K562 (cell line): Measurements from ENCODE around the gene GFOD1. TPM values are rescaled to one million over a fixed set of nuclear protein-coding genes. Genes with fewer than 3 reads are reported as not detected.

Experiments used
- ATAC-seq: fragments of 200-7000 bp; cut with Tn5 transposase; 3 replicates; pipeline ENCODE4 v1.9.1; 2020; ENCODE audit warnings: moderate library complexity
- BruUV-seq: library from RNA; stranded (reverse); fragments of 400-500 nt; replicated peaks from 2 replicates; lab custom pipeline; 2021; lab: Mats Ljungman, UMichigan
- CTCF ChIA-PET: fragments of 300-600 bp; formaldehyde crosslinking; extraction: SDS; loops from one replicate; lab custom pipeline; 2021; ENCODE audit warnings: low intra/inter-chr PET ratio; lab: Yijun Ruan, JAX
- POLR2A ChIA-PET: fragments of 300-600, 350-650 bp; sonication (Branson Sonifier 250); formaldehyde crosslinking; extraction: SDS; loops from one replicate; lab custom pipeline; 2021; ENCODE audit warnings: antibody characterized with exemption, inconsistent platforms; lab: Yijun Ruan, JAX
- DNase-seq, 4 experiments: peaks; one replicate each; pipeline versions ENCODE4 v3.0.0 to v3.0.0-alpha.2; 2011 to 2018; ENCODE audit warnings: low spot score in 3 of 4, mixed read lengths in 3 of 4; ENCODE audit errors: extremely low read depth in 1 of 4
- FAIRE-seq: peaks from 2 replicates; lab custom pipeline; 2011; peaks lifted over from hg19 to GRCh38; lab: Jason Lieb, UNC
- H2AFZ ChIP-seq: 2 replicates; pipeline ENCODE4 v1.6.0; 2011; ENCODE audit warnings: low read depth, low read length, control low read depth, inconsistent platforms
- H3K27ac ChIP-seq: fragments of 200-600 bp; 3 replicates; pipeline ENCODE4 v1.8.0; 2011; ENCODE audit warnings: low read depth, mild to moderate bottlenecking, control low read depth, inconsistent platforms, low read length, moderate library complexity, mixed read lengths; ENCODE audit errors: extremely low read depth
- H3K27me3 ChIP-seq, 2 experiments: fragments of 300-600 bp in 1 of 2; 2 replicates in 1 of 2; 3 replicates in 1 of 2; pipeline versions ENCODE4 v1.6.0 to v1.8.0; 2011; ENCODE audit warnings: inconsistent platforms in 2 of 2, low read length in 2 of 2, mild to moderate bottlenecking in 1 of 2, mixed read lengths in 1 of 2, moderate library complexity in 1 of 2; ENCODE audit not compliant: control insufficient read depth in 2 of 2, insufficient read depth in 2 of 2
- H3K36me3 ChIP-seq: fragments of 300-600 bp; 3 replicates; pipeline ENCODE4 v1.8.0; 2011; ENCODE audit warnings: mild to moderate bottlenecking, low read length, inconsistent platforms; ENCODE audit not compliant: control insufficient read depth, insufficient read depth
- H3K4me1 ChIP-seq, 2 experiments: fragments of 200-600 bp in 1 of 2; replicated peaks in 1 of 2; 2 replicates in 1 of 2; 3 replicates in 1 of 2; pipeline versions ENCODE4 v1.5.1 to v1.8.0; 2011; ENCODE audit warnings: inconsistent platforms in 2 of 2, low read length in 2 of 2, mild to moderate bottlenecking in 1 of 2, mixed read lengths in 1 of 2, moderate library complexity in 1 of 2; ENCODE audit not compliant: control insufficient read depth in 2 of 2, insufficient read depth in 2 of 2
- H3K4me2 ChIP-seq: 2 replicates; pipeline ENCODE4 v1.6.1; 2011; ENCODE audit warnings: low read length, control low read depth, inconsistent platforms, mixed read lengths; ENCODE audit not compliant: insufficient read depth
- H3K4me3 ChIP-seq: fragments of 200-600 bp; sonication (generic), shearing (Covaris generic); 2 replicates; pipeline ENCODE4 v1.5.1; 2016; ENCODE audit warnings: control low read depth, inconsistent platforms
- H3K79me2 ChIP-seq: fragments of 200-600 bp; 3 replicates; pipeline ENCODE4 v1.8.0; 2011; ENCODE audit warnings: low read length, inconsistent platforms; ENCODE audit not compliant: control insufficient read depth, insufficient read depth
- H3K9ac ChIP-seq, 2 experiments: 2 replicates each; pipeline versions ENCODE4 v1.6.0 to v1.6.1; 2011; ENCODE audit warnings: low read depth in 2 of 2, low read length in 2 of 2, control low read depth in 1 of 2, inconsistent platforms in 1 of 2, mild to moderate bottlenecking in 1 of 2, mixed read lengths in 1 of 2; ENCODE audit not compliant: insufficient read depth in 1 of 2
- H3K9me1 ChIP-seq: one replicate; pipeline ENCODE4 v1.6.0; 2011; ENCODE audit warnings: inconsistent platforms, mild to moderate bottlenecking, low read length, moderate library complexity; ENCODE audit not compliant: control insufficient read depth, insufficient read depth
- H3K9me3 ChIP-seq: replicated peaks from 2 replicates; pipeline ENCODE4 v1.5.1; 2011; ENCODE audit warnings: low read depth, low read length, inconsistent platforms; ENCODE audit not compliant: control insufficient read depth, insufficient read depth
- H4K20me1 ChIP-seq: replicated peaks from 2 replicates; pipeline ENCODE4 v1.6.1; 2011; ENCODE audit warnings: low read length, inconsistent platforms, mixed read lengths; ENCODE audit not compliant: control insufficient read depth, insufficient read depth
- EGR1 ChIP-seq: fragments of 450-650 bp; conservative IDR thresholded peaks from 2 replicates; pipeline ENCODE4 v1.6.1; 2017; ENCODE audit warnings: mild to moderate bottlenecking
- MXI1 ChIP-seq: IDR thresholded peaks from 2 replicates; pipeline ENCODE4 v1.6.1; 2011; ENCODE audit warnings: low read depth, mild to moderate bottlenecking, improper control_type of control experiment, low read length
- POLR2G ChIP-seq: fragments of 200-400 bp; formaldehyde crosslinking; IDR thresholded peaks from 2 replicates; pipeline ENCODE4 v1.6.1; 2017; ENCODE audit warnings: low read depth, mild to moderate bottlenecking, antibody characterized with exemption, low read length, moderate library complexity
- SREBF1 ChIP-seq: fragments of 150-350 bp; IDR thresholded peaks from 2 replicates; pipeline ENCODE4 v1.6.1; 2014; ENCODE audit warnings: antibody characterized with exemption, low read depth, low read length, borderline replicate concordance
- ZNF184 ChIP-seq: sonication (generic); formaldehyde crosslinking; IDR thresholded peaks from 2 replicates; pipeline ENCODE4 v1.5.0; 2020; ENCODE audit warnings: missing genetic modification reagents
- ZNF561 ChIP-seq: fragments of 450-650 bp; formaldehyde crosslinking; conservative IDR thresholded peaks from 2 replicates; pipeline ENCODE4 v1.4.0; 2020; ENCODE audit warnings: mild to moderate bottlenecking, moderate library complexity
- WGBS: fragments of 100-300 bp; shearing (Covaris generic); methylation state at CpG from one replicate; pipeline ENCODE4 v1.1.6; 2016; ENCODE audit warnings: low coverage, mixed read lengths; ENCODE audit not compliant: insufficient coverage; ENCODE audit errors: missing lambda C conversion rate; 5-methylcytosine and 5-hydroxymethylcytosine counted together
- in situ Hi-C: fragments of 300-500 bp; cut with MboI; formaldehyde crosslinking; loops from 4 replicates; pipeline ENCODE4 v1.15.0; 2018; ENCODE audit warnings: inconsistent platforms, mixed read lengths
- intact Hi-C: fragments of 100-400 bp; cut with micrococcal nuclease; formaldehyde crosslinking; loops from 2 replicates; pipeline ENCODE4 v1.14.2; 2022
- polyA plus RNA-seq, 8 experiments: library from polyadenylated mRNA; depleted of rRNA in 4 of 8; stranded (reverse) in 5 of 8; unstranded in 3 of 8; fragments of >200 nt; fragmentation: Nextera tagmentation in 2 of 8; fragmentation: Illumina TruSeq in 1 of 8; extraction: Ambion mirVana in 2 of 8; extraction: Trizol in 1 of 8; gene quantifications; 2 replicates each; pipeline versions ENCODE4 v1.2.1 to v1.2.3, GENCODE V29; 2011 to 2014; ENCODE audit warnings: inconsistent platforms in 1 of 8, missing spikeins in 1 of 8
- total RNA-seq, 7 experiments: library from RNA; depleted of rRNA in 6 of 7; stranded (reverse); fragments of >200 nt in 6 of 7; fragmentation: Illumina TruSeq in 2 of 7; extraction: Trizol in 2 of 7; gene quantifications; 2 replicates each; pipeline versions ENCODE4 v1.2.1 to v1.2.3, GENCODE V29; 2011 to 2021; ENCODE audit warnings: low replicate concordance in 1 of 7
- TF ChIP-seq, protein P1 (sequence below): sonication (generic); formaldehyde crosslinking; IDR thresholded peaks from 2 replicates; pipeline ENCODE4 v1.8.0; 2022; ENCODE audit warnings: mild to moderate bottlenecking, missing genetic modification reagents
- TF ChIP-seq, protein P2 (sequence below): fragments of 250-450 bp; sonication (Bioruptor Pico); IDR thresholded peaks from 2 replicates; pipeline ENCODE4 v1.5.0; 2020; ENCODE audit warnings: mild to moderate bottlenecking

Gene GFOD1
- total and polyA plus RNA-seq, 9 of the 15 experiments (the other 6 are each of a cell fraction or from before 2014, with no cell fraction given): 3.8 to 12.0 (median 8.2) TPM

DNA sequence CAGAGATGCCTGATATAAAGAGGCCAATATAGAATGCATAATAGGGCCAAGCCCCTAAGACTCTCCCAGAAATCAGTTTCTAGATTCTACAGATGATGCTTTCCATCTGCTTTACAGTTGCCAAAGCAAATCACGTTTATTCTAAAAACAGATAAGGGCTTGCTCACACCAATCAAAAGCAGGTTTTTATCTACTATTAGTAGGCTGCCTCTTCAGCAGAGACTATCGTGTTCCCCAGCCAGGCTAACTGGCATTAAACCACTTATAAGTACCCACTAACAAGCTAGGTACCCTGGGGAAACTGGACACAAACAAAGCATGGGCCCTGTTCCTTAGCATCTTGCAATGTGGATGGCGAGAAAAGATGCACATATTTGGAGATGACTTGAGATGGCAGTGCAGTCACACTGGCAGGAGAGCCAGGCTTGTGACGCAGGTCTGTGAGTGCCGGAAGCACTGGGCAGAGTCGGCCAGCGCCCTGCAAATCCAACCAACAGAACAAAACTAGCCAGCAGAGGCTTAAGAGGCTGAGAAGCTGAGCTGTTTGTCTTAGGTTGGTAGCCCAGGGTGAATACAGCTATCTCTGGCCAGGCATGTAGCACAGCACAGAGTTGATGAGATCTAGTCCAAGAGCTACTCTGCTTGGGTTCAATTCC, 73.4 kb downstream of the GFOD1 start:
- H3K36me3 ChIP-seq: no peaks in the 10 kb centered on the region
- FAIRE-seq: no peak
- no peak overlapping the region for H2AFZ ChIP-seq
- H3K4me3 ChIP-seq: no peak overlapping the region
- H3K27me3 ChIP-seq: no peaks in the 10 kb centered on the region; a peak in 1 of 5 replicates
- in situ Hi-C loops: no loop called here
- no peak overlapping the region for H3K4me2 ChIP-seq
- no peaks in the 10 kb centered on the region for H3K9me1 ChIP-seq
- ChIA-PET POLR2A (no interaction called here), CTCF (no interaction called here)
- WGBS: 32% methylated on average over 7 of the region's 7 CpGs
- ATAC-seq: no peak
- no peak overlapping the region for H3K27ac ChIP-seq
- no peak for TF ChIP-seq MXI1
- no peak for TF ChIP-seq ZNF184 (CRISPR knock-in tag)
- TF ChIP-seq, protein P1, sequence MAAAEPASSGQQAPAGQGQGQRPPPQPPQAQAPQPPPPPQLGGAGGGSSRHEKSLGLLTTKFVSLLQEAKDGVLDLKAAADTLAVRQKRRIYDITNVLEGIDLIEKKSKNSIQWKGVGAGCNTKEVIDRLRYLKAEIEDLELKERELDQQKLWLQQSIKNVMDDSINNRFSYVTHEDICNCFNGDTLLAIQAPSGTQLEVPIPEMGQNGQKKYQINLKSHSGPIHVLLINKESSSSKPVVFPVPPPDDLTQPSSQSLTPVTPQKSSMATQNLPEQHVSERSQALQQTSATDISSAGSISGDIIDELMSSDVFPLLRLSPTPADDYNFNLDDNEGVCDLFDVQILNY: no peak
- TF ChIP-seq POLR2G: no peak
- TF ChIP-seq, protein P2, sequence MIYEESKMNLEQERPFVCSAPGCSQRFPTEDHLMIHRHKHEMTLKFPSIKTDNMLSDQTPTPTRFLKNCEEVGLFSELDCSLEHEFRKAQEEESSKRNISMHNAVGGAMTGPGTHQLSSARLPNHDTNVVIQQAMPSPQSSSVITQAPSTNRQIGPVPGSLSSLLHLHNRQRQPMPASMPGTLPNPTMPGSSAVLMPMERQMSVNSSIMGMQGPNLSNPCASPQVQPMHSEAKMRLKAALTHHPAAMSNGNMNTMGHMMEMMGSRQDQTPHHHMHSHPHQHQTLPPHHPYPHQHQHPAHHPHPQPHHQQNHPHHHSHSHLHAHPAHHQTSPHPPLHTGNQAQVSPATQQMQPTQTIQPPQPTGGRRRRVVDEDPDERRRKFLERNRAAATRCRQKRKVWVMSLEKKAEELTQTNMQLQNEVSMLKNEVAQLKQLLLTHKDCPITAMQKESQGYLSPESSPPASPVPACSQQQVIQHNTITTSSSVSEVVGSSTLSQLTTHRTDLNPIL (CRISPR knock-in tag): no peak
- TF ChIP-seq ZNF561: no peak
- no peak for TF ChIP-seq SREBF1
- no peak for TF ChIP-seq EGR1
- TF ChIP-seq, all 486 proteins: peak for 0
- H3K4me1 ChIP-seq: no peaks in the 10 kb centered on the region; a peak in 1 of 5 replicates
- H3K9ac ChIP-seq: no peak overlapping the region
- BruUV-seq: no TSS peak
- intact Hi-C loops: no loop called here
- H3K9me3 ChIP-seq: no peaks in the 10 kb centered on the region
- peaks cover 3% of the 10 kb centered on the region; the same call in 1 of the 2 replicates for H4K20me1 ChIP-seq
- no peak for DNase-seq
- H3K79me2 ChIP-seq: no peaks in the 10 kb centered on the region
